ENCODE data around the gene ASIC3. TPM values are rescaled to one million over a fixed set of nuclear protein-coding genes. Genes with fewer than 3 reads are reported as not detected.

The ASIC3 gene
- total RNA-seq, 3 donors from 2014 or later, result 1.2 to 6.5 (median 3.4) TPM

DNA sequence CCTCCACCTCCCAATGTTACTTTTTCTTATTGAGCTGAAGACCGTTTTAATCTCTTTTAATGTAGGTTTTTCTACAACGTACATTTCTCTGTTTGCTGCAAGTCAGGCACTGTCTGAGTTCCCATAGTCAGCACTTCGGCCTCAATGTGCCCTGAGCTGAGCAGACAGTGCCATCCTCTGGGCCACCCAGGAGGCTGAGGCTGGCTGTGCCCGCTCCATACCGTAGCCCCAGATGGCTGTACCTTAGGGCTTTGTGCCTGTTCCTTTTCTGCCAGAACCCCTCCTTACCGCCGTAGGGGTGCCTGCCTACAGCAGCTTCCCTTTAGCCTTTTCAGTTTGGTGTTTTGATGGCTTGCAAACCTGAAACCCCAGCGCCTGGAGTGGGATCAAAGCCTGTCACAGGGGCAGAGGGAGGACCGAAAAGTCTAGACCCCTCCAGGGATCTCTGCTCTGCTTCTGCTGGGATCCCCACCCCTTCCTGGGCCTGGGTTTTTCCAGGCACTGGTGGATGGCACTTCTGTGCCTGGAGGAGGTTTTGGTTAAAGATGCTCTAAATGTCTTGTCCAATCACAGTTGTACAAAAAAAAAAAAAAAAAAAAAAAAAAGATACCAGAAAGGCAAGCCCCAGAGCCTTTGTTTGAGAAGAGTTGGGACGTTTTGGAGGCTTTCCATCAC, 46.9 kb downstream of the ASIC3 start:
- Histone ChIP-seq H3K4me3 (no peak overlapping the region), H3K4me1 (ENCODE audit: low read depth) (no peaks in the 10 kb centered on the region), H3K9me3 (no peaks in the 10 kb centered on the region), H3K36me3 (ENCODE audit: low read depth) (no peaks in the 10 kb centered on the region)
- DNase-seq (no peak), ATAC-seq (no peak)
- intact Hi-C loops (cut with DNase I, micrococcal nuclease), result no loop called here
- TF ChIP-seq, protein P1, sequence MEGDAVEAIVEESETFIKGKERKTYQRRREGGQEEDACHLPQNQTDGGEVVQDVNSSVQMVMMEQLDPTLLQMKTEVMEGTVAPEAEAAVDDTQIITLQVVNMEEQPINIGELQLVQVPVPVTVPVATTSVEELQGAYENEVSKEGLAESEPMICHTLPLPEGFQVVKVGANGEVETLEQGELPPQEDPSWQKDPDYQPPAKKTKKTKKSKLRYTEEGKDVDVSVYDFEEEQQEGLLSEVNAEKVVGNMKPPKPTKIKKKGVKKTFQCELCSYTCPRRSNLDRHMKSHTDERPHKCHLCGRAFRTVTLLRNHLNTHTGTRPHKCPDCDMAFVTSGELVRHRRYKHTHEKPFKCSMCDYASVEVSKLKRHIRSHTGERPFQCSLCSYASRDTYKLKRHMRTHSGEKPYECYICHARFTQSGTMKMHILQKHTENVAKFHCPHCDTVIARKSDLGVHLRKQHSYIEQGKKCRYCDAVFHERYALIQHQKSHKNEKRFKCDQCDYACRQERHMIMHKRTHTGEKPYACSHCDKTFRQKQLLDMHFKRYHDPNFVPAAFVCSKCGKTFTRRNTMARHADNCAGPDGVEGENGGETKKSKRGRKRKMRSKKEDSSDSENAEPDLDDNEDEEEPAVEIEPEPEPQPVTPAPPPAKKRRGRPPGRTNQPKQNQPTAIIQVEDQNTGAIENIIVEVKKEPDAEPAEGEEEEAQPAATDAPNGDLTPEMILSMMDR (IDR thresholded peaks at IDR 0.05), result no peak

DNA sequence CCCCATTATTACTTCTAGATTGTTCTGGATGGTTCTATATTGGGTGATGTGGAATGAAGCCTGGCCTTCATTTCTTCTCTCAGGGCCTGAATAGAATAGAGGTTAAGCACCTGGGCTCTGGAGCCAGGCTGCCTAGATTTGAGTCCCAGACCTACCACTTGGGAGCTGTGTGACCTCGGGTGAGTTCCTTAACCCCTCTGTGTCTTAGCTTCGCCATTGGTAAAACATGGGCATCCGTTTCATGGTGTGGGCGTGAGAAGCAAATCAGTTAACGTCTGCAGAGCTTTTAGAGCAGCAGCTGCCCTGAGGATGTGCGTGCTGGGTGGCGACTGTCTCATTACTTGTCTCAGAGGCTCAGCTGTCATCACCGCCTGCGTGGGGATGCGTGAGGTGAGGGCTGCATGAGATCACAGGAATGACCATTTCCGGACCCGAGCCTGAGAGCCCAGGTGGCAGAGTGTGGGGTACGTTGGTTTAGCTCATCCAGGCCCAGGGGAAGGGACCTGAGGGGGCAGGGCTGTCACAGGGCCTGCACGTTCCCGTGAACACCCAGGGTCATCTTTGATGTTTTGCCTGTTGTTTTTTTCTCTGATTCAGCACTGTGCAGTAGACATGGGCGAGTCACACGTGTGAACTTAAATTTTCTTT, 47.6 kb downstream of the ASIC3 start:
- H3K4me1 ChIP-seq (ENCODE audit: low read depth), result no peaks in the 10 kb centered on the region
- intact Hi-C loops (cut with DNase I, micrococcal nuclease), result no loop called here
- TF ChIP-seq, protein P1 (IDR thresholded peaks at IDR 0.05), result no peak

DNA sequence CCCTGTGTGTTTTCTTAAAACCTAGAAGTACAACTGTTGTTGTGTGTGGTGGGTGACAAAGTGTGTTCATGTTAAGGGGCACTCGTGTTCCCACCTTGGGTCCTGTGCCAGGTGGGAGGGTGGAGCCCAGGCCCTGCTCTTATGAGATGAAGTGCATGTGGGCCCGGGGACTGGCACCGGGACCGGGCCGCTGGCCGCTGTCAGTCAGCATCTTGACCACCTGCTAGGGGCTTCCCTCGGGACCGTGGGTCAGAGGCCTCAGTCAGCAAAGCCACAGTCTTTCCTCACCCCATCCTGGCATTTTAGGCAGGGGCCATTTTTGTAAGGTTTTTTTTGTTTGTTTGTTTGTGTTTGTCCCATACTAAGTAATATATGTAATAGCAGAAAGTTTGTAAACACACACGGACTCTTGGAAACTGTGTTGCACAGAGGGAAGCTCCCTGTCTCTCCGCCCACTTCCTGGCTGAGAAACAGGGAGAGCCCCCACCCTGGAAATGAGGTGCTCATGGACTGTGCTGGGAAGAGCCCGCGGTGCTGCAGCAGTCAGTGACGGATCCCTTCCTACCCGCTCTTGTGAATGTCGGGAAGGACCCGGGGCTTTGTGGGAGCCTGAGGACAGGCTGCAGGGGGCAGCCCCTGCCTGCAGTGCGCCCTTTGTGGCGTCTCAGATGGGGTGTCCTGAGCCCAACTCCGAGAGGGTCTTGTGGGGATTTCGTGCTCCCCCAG, 51.3 kb downstream of the ASIC3 start:
- ATAC-seq, result peak; percentile 29
- Histone ChIP-seq H3K36me3 (ENCODE audit: low read depth) (no peaks in the 10 kb centered on the region), H3K4me1 (ENCODE audit: low read depth) (no peaks in the 10 kb centered on the region), H3K4me3 (no peak overlapping the region), H3K9me3 (no peaks in the 10 kb centered on the region)
- TF ChIP-seq, protein P1 (IDR thresholded peaks at IDR 0.05), result no peak
- no peak for DNase-seq
- intact Hi-C loops (cut with DNase I, micrococcal nuclease), result no loop called here

More for the DNA sequence above, 47.6 kb downstream of the ASIC3 start:
- H3K9me3 ChIP-seq, result no peaks in the 10 kb centered on the region
- ATAC-seq (no peak), DNase-seq (no peak)
- H3K4me3 ChIP-seq, result no peak overlapping the region
- H3K36me3 ChIP-seq (ENCODE audit: low read depth), result no peaks in the 10 kb centered on the region

DNA sequence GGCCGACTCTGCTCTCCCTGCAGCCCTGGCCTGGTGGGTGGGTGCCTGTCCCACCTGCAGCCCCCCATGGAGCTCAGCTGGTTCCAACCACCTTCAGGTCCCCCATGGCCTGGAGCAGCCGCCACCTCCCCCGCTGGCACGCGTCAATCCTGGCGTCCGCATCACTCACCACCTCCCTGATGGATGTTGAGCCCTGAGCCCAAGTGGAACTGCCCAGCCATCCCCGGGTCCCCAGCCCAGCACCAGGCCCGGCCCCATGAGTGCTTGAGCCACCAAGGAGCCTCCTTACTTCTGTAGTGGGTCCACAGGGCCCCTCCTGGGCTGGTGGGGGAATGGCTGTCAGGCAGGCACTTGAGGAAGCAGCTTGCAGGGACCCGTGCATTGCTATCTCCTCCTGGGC, 52.6 kb downstream of the ASIC3 start:
- intact Hi-C loops (cut with DNase I, micrococcal nuclease), result no loop called here
- no peak for ATAC-seq
- Histone ChIP-seq H3K4me3 (no peak overlapping the region), H3K9me3 (no peaks in the 10 kb centered on the region), H3K36me3 (ENCODE audit: low read depth) (no peaks in the 10 kb centered on the region), H3K4me1 (ENCODE audit: low read depth) (no peaks in the 10 kb centered on the region)
- no peak for DNase-seq
- TF ChIP-seq, protein P1 (IDR thresholded peaks at IDR 0.05), result no peak

DNA sequence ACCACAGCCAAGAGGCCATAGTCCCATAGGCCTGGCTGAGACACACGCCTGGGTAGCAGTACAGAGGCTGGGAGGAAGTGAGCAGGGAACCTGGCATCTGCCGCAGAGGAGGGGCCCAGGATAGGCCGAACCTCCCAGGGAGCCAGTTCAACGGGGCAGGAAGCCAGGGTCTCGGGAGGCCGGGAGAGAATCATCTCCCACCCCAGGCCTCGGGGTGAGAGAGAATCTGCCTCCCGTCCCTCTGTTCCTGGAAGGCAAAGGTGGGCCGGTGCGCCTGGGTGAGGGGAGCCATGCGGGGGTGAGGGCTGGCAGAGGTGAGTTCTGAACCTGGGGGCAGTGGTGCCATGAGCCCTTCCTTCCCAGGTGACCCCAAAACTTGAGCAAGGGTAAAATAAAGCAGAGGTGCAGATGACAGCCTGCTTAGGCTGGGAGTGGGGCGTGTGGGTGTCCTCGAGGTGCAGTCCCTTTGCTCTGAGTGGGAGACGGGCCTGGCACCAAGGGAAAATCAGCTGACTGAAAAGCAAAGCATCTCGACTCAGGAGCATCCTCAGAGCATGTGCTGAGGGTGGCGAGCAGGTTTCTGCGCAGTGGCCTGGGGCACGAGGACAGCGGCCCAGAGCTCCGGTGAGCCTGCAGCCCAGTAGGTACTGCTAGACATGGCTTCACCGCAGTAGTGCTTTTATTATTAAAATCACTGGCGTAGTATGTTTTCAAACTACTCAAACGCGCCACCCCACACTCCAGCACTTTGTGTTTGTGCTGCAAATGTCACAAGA, 53.5 kb downstream of the ASIC3 start:
- peak; percentile 13 for ATAC-seq
- Histone ChIP-seq H3K9me3 (no peaks in the 10 kb centered on the region), H3K36me3 (ENCODE audit: low read depth) (no peaks in the 10 kb centered on the region), H3K4me3 (no peak overlapping the region), H3K4me1 (ENCODE audit: low read depth) (no peaks in the 10 kb centered on the region)
- intact Hi-C loops (cut with DNase I, micrococcal nuclease), result no loop called here
- TF ChIP-seq, protein P1 (IDR thresholded peaks at IDR 0.05), result no peak
- DNase-seq, result no peak

Data from mucosa of descending colon (tissue), 3 donors.